SK-N-SH treated with all-trans-retinoic acid at 6 μM for 48 hours (cell line): Measurements from ENCODE around the gene PTPRN2.

ENCODE experiments used
- ATAC-seq: fragments of 200-7000 bp; cut with Tn5 transposase; 3 replicates; pipeline ENCODE4 v1.9.1; 2020; ENCODE audit warnings: mild to moderate bottlenecking, moderate library complexity
- ARNTL ChIP-seq: fragments of 450-650 bp; formaldehyde crosslinking; IDR thresholded peaks from 2 replicates; pipeline ENCODE4 v1.5.0; 2020; ENCODE audit warnings: low read depth, mild to moderate bottlenecking, moderate library complexity, borderline replicate concordance
- BACH2 ChIP-seq: fragments of 250-450 bp; sonication (Bioruptor Pico); IDR thresholded peaks from 2 replicates; pipeline ENCODE4 v1.9.0; 2021; ENCODE audit warnings: mild to moderate bottlenecking, borderline replicate concordance
- CREB5 ChIP-seq: fragments of 250-450 bp; sonication (Bioruptor Pico); IDR thresholded peaks from 2 replicates; pipeline ENCODE4 v1.5.1; 2020; ENCODE audit warnings: low read depth, mild to moderate bottlenecking, moderate library complexity
- CSDC2 ChIP-seq: fragments of 250-450 bp; sonication (Bioruptor Pico); IDR thresholded peaks from 2 replicates; pipeline ENCODE4 v1.5.0; 2020; ENCODE audit warnings: mild to moderate bottlenecking, moderate library complexity
- CSRNP3 ChIP-seq: fragments of 250-450 bp; sonication (Bioruptor Pico); IDR thresholded peaks from 2 replicates; pipeline ENCODE4 v1.5.1; 2021; ENCODE audit warnings: mild to moderate bottlenecking, moderate library complexity
- ESRRG ChIP-seq: fragments of 250-450 bp; sonication (Bioruptor Pico); IDR thresholded peaks from 2 replicates; pipeline ENCODE4 v1.6.1; 2021; ENCODE audit warnings: mild to moderate bottlenecking
- ISL1 ChIP-seq: fragments of 250-450 bp; sonication (Bioruptor Pico); IDR thresholded peaks from 2 replicates; pipeline ENCODE4 v2.1.2; 2022; ENCODE audit warnings: mild to moderate bottlenecking, moderate library complexity
- OSR1 ChIP-seq: fragments of 250-450 bp; sonication (Bioruptor Pico); IDR thresholded peaks from 2 replicates; pipeline ENCODE4 v1.8.0; 2022; ENCODE audit warnings: moderate library complexity, mild to moderate bottlenecking, inconsistent platforms
- PATZ1 ChIP-seq: fragments of 250-450 bp; sonication (Bioruptor Pico); IDR thresholded peaks from 2 replicates; pipeline ENCODE4 v1.8.0; 2020; ENCODE audit warnings: mild to moderate bottlenecking, moderate library complexity, borderline replicate concordance
- POU6F1 ChIP-seq: fragments of 250-450 bp; sonication (Bioruptor Pico); IDR thresholded peaks from 2 replicates; pipeline ENCODE4 v1.8.0; 2021; ENCODE audit warnings: low read depth, mild to moderate bottlenecking, moderate library complexity, borderline replicate concordance
- RARB ChIP-seq: fragments of 250-450 bp; sonication (Bioruptor Pico); IDR thresholded peaks from 2 replicates; pipeline ENCODE4 v1.8.0; 2021; ENCODE audit warnings: mild to moderate bottlenecking, moderate library complexity
- SNAI2 ChIP-seq: fragments of 250-450 bp; sonication (Bioruptor Pico); IDR thresholded peaks from 2 replicates; pipeline ENCODE4 v1.5.0; 2020; ENCODE audit warnings: mild to moderate bottlenecking, moderate library complexity
- TCF4 ChIP-seq: fragments of 250-450 bp; sonication (Bioruptor Pico); IDR thresholded peaks from 2 replicates; pipeline ENCODE4 v1.8.0; 2021; ENCODE audit warnings: mild to moderate bottlenecking, moderate library complexity, borderline replicate concordance
- TSHZ2 ChIP-seq: fragments of 250-450 bp; sonication (Bioruptor Pico); IDR thresholded peaks from 2 replicates; pipeline ENCODE4 v1.5.0; 2020; ENCODE audit warnings: mild to moderate bottlenecking, moderate library complexity
- ZFP30 ChIP-seq: fragments of 450-650 bp; formaldehyde crosslinking; IDR thresholded peaks from 2 replicates; pipeline ENCODE4 v1.5.0; 2022; ENCODE audit warnings: mild to moderate bottlenecking, moderate library complexity
- ZNF565 ChIP-seq: fragments of 450-650 bp; formaldehyde crosslinking; conservative IDR thresholded peaks from 2 replicates; pipeline ENCODE4 v1.5.0; 2020; ENCODE audit warnings: low read depth, mild to moderate bottlenecking, moderate library complexity

PTPRN2 gene

GRCh38 chr7:158020706-158021095 is 566.9 kb downstream of the PTPRN2 start:
- no peak for TF ChIP-seq BACH2 (CRISPR knock-in tag)
- no peak for TF ChIP-seq ISL1
- no peak for ATAC-seq

GRCh38 chr7:158019726-158020705 is 567.6 kb downstream of the PTPRN2 start:
- TF ChIP-seq RARB (no peak), POU6F1 (CRISPR knock-in tag) (no peak), ESRRG (CRISPR knock-in tag) (no peak), BACH2 (CRISPR knock-in tag) (no peak), CSDC2 (CRISPR knock-in tag) (no peak), TCF4 (CRISPR knock-in tag) (no peak), ARNTL (no peak)

GRCh38 chr7:158018971-158019645 is 568.5 kb downstream of the PTPRN2 start:
- TF ChIP-seq ISL1 (no peak), POU6F1 (CRISPR knock-in tag) (no peak), CREB5 (CRISPR knock-in tag) (no peak), TSHZ2 (CRISPR knock-in tag) (no peak), OSR1 (no peak), SNAI2 (CRISPR knock-in tag) (no peak), CSRNP3 (CRISPR knock-in tag) (no peak)
- TF ChIP-seq, all 23 proteins: peak for 0
- ATAC-seq, result no peak

More at GRCh38 chr7:158019726-158020705, 567.6 kb downstream of the PTPRN2 start:
- no peak for ATAC-seq

GRCh38 chr7:158018098-158018762 is 569.4 kb downstream of the PTPRN2 start:
- ATAC-seq, result no peak
- TF ChIP-seq CSDC2 (CRISPR knock-in tag) (no peak), CSRNP3 (CRISPR knock-in tag) (no peak), ZNF565 (no peak), PATZ1 (no peak), ZFP30 (CRISPR knock-in tag) (no peak), BACH2 (CRISPR knock-in tag) (no peak), TSHZ2 (CRISPR knock-in tag) (no peak)
